ENCODE results near the gene SMAD1.

GRCh38 chr4:145446184-145446583 lies 35.5 kb upstream of the SMAD1 start:
- TF ChIP-seq CTCF (conservative IDR thresholded peaks at IDR 0.05; ENCODE audit: low read length) (no peak), EZH2phosphoT487 (IDR thresholded peaks at IDR 0.05; ENCODE audit: borderline replicate concordance) (no peak)
